Measurements from ENCODE around the gene PCSK6.

The PCSK6 gene

GRCh38 chr15:101320501-101321052 is 168.9 kb downstream of the PCSK6 start:
- TF ChIP-seq, protein P1, sequence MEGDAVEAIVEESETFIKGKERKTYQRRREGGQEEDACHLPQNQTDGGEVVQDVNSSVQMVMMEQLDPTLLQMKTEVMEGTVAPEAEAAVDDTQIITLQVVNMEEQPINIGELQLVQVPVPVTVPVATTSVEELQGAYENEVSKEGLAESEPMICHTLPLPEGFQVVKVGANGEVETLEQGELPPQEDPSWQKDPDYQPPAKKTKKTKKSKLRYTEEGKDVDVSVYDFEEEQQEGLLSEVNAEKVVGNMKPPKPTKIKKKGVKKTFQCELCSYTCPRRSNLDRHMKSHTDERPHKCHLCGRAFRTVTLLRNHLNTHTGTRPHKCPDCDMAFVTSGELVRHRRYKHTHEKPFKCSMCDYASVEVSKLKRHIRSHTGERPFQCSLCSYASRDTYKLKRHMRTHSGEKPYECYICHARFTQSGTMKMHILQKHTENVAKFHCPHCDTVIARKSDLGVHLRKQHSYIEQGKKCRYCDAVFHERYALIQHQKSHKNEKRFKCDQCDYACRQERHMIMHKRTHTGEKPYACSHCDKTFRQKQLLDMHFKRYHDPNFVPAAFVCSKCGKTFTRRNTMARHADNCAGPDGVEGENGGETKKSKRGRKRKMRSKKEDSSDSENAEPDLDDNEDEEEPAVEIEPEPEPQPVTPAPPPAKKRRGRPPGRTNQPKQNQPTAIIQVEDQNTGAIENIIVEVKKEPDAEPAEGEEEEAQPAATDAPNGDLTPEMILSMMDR (IDR thresholded peaks at IDR 0.05; ENCODE audit: low read depth, low read length) = peak; percentile 34
- no peak overlapping the region for H3K4me3 ChIP-seq (replicated peaks in 1 of 2; ENCODE audit: low read depth in 2 of 2, low read length in 2 of 2)
- peak; percentile 71 to 72 for DNase-seq (ENCODE audit: low read depth in 2 of 2)

DNA sequence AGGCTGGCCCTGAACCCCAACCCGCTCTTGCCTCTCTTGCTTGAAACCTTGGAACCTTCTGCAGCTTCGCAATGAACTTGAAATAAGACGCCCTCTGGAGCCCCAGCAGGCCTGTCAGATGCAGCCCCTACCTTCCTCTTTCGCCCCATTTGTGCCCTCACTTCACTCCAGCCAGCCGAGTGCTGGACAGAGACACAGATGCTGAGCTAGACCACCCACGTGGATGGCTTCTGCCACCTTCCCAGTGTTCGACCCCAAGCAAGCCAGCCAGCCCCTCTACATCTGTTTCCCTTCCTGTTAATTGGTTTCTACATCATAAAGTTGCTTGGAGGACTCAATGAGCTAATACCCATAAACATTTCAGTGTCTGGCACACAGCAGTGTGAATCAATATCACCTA is 170.7 kb downstream of the PCSK6 start:
- TF ChIP-seq, protein P1 (IDR thresholded peaks at IDR 0.05; ENCODE audit: low read depth, low read length) = no peak
- no peak overlapping the region for H3K4me3 ChIP-seq (replicated peaks in 1 of 2; ENCODE audit: low read depth in 2 of 2, low read length in 2 of 2)
- DNase-seq (ENCODE audit: low read depth in 2 of 2) = no peak

GRCh38 chr15:101318147-101318819 is 171.2 kb downstream of the PCSK6 start:
- no peak overlapping the region for H3K4me3 ChIP-seq (replicated peaks in 1 of 2; ENCODE audit: low read depth in 2 of 2, low read length in 2 of 2)
- DNase-seq (ENCODE audit: low read depth in 2 of 2) = no peak
- TF ChIP-seq, protein P1 (IDR thresholded peaks at IDR 0.05; ENCODE audit: low read depth, low read length) = no peak

DNA sequence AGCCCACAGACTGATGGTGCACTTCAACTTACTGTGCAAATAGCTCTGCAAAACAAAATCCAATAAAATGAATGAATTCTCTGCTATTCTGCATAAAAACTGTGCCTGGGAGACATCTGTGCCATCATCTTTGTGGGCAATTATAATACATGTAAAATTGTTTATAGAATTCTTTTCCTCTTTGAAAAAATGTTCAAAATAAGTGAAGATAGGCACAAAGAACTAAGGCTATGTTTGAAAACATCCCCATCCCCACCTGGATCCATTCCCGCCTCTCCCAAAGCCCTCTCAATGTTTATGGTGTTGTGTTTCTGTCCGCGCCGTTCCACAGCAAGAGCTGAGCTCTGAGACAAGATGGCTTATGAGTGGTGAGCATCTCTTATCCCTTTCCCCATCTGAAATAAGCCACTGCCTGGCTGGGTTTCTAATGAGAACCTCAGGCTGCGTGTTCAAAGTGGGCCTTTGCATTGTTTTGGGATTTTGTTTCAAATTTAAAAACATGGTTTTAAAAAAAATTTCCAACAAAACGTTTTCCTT is 172.1 kb downstream of the PCSK6 start:
- no peak for DNase-seq (ENCODE audit: low read depth in 2 of 2)
- TF ChIP-seq, protein P1 (IDR thresholded peaks at IDR 0.05; ENCODE audit: low read depth, low read length) = no peak

DNA sequence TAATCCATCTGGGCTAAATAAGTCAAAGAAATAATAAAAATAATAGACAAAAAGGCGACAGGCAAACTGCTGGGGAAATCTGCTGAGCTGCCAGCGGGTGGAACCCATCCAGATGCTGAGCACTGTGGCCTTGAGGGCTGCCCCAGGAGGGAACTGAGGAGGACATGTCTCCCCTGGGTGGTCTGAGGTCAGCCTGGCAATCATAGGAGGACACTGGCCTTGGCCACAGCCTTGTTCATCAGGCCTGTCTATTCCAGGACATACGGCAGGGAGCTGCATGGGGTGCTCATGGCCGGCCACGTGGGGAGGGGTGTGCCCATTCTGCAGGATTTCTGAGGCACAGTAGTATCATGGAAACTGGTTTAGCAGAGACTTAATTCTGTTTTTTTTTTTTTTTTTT is 173.0 kb downstream of the PCSK6 start:
- no peak for DNase-seq (ENCODE audit: low read depth in 2 of 2)
- TF ChIP-seq, protein P1 (IDR thresholded peaks at IDR 0.05; ENCODE audit: low read depth, low read length) = no peak
- no peak overlapping the region for H3K4me3 ChIP-seq (replicated peaks in 1 of 2; ENCODE audit: low read depth in 2 of 2, low read length in 2 of 2)

More for the DNA sequence above, 172.1 kb downstream of the PCSK6 start:
- no peak overlapping the region for H3K4me3 ChIP-seq (replicated peaks in 1 of 2; ENCODE audit: low read depth in 2 of 2, low read length in 2 of 2)

- no peak overlapping the region for H3K4me3 ChIP-seq (replicated peaks in 1 of 2; ENCODE audit: low read depth in 2 of 2, low read length in 2 of 2)
- no peak for DNase-seq (ENCODE audit: low read depth in 2 of 2)
- TF ChIP-seq, protein P1 (IDR thresholded peaks at IDR 0.05; ENCODE audit: low read depth, low read length) = no peak
Measured at GRCh38 chr15:101315736-101316135, 173.8 kb downstream of the PCSK6 start.

Data from cardiac fibroblast (primary cell).